HCT116 (cell line): ENCODE measurements around the gene TMEM132C. TPM values are rescaled to one million over a fixed set of nuclear protein-coding genes. Genes with fewer than 3 reads are reported as not detected.

Source experiments
- ATAC-seq: fragments of 200-7000 bp; cut with Tn5 transposase; 2 replicates; pipeline ENCODE4 v1.9.1; 2020; ENCODE audit warnings: mild to moderate bottlenecking, moderate library complexity
- BruUV-seq: library from RNA; stranded (reverse); fragments of 400-500 nt; replicated peaks from 2 replicates; lab custom pipeline; 2021; lab: Mats Ljungman, UMichigan
- CTCF ChIA-PET: fragments of 300-600 bp; sonication (Branson Sonifier 250); formaldehyde crosslinking; loops from one replicate; lab custom pipeline; 2021; ENCODE audit warnings: antibody characterized with exemption; lab: Charles Lee
- POLR2A ChIA-PET: fragments of 300-600, 350-600 bp; sonication (Branson Sonifier 250); formaldehyde crosslinking; loops from one replicate; lab custom pipeline; 2021; ENCODE audit warnings: antibody characterized with exemption; lab: Charles Lee
- RAD21 ChIA-PET, 2 experiments: fragments of 300-600 bp; sonication (Branson Sonifier 250); formaldehyde crosslinking; loops; one replicate each; lab custom pipeline; 2023; ENCODE audit warnings: low total read pairs in 2 of 2; ENCODE audit not compliant: uncharacterized antibody in 2 of 2, unreplicated experiment in 2 of 2, low non-redundant PET in 1 of 2; lab: Charles Lee
- DNase-seq: peaks from one replicate; pipeline ENCODE4 v3.0.0-alpha.2; 2010; ENCODE audit warnings: low read depth, low spot score
- H2AFZ ChIP-seq: fragments of 200-600 bp; shearing (Covaris generic), sonication (generic); 2 replicates; pipeline ENCODE4 v1.6.1; 2017; ENCODE audit warnings: low read depth, mixed run types, mixed read lengths, antibody characterized with exemption, low read length; ENCODE audit not compliant: poor library complexity, severe bottlenecking
- H3K27ac ChIP-seq: 2 replicates; pipeline ENCODE4 v1.5.1; 2012; ENCODE audit warnings: low read depth, low read length
- H3K27me3 ChIP-seq: fragments of 200-600 bp; sonication (generic); 2 replicates; pipeline ENCODE4 v1.6.1; 2016; ENCODE audit warnings: mixed run types, low read length, mixed read lengths; ENCODE audit not compliant: insufficient read depth
- H3K36me3 ChIP-seq, 2 experiments: fragments of 200-500 bp in 1 of 2; fragments of 200-600 bp in 1 of 2; sonication (Bioruptor generic) in 1 of 2; sonication (generic) in 1 of 2; 2 replicates each; pipeline versions ENCODE4 v1.5.1 to v1.6.1; 2014 to 2016; ENCODE audit warnings: low read length in 2 of 2, inconsistent platforms in 1 of 2, mixed read lengths in 1 of 2, mixed run types in 1 of 2; ENCODE audit not compliant: insufficient read depth in 2 of 2, control insufficient read depth in 1 of 2
- H3K4me1 ChIP-seq, 2 experiments: fragments of 200-600 bp in 1 of 2; sonication (generic) in 1 of 2; 2 replicates each; pipeline versions ENCODE4 v1.5.1 to v1.6.1; 2012 to 2017; ENCODE audit warnings: low read length in 2 of 2, inconsistent platforms in 1 of 2, mild to moderate bottlenecking in 1 of 2, mixed read lengths in 1 of 2, mixed run types in 1 of 2, moderate library complexity in 1 of 2; ENCODE audit not compliant: insufficient read depth in 2 of 2, control insufficient read depth in 1 of 2
- H3K4me2 ChIP-seq: fragments of 200-600 bp; sonication (generic); 2 replicates; pipeline ENCODE4 v1.6.1; 2017; ENCODE audit warnings: mixed run types, low read length, mixed read lengths
- H3K4me3 ChIP-seq, 2 experiments: fragments of 200-600 bp in 1 of 2; sonication (generic) in 1 of 2; replicated peaks in 1 of 2; 2 replicates each; pipeline ENCODE4 v1.5.1; 2011 to 2016; ENCODE audit warnings: low read length in 2 of 2, control low read depth in 1 of 2, low read depth in 1 of 2, mild to moderate bottlenecking in 1 of 2, mixed read lengths in 1 of 2, mixed run types in 1 of 2
- H3K79me2 ChIP-seq: fragments of 200-600 bp; sonication (generic); 2 replicates; pipeline ENCODE4 v1.6.1; 2017; ENCODE audit warnings: mild to moderate bottlenecking, mixed run types, low read length, moderate library complexity, mixed read lengths; ENCODE audit not compliant: insufficient read depth
- H3K9ac ChIP-seq: fragments of 200-600 bp; sonication (generic); 2 replicates; pipeline ENCODE4 v1.6.1; 2016; ENCODE audit warnings: low read length, mixed read lengths
- H3K9me2 ChIP-seq: fragments of 200-600 bp; sonication (generic), shearing (Covaris generic); 2 replicates; pipeline ENCODE4 v1.6.1; 2017; ENCODE audit warnings: mixed run types, mild to moderate bottlenecking, moderate library complexity; ENCODE audit not compliant: insufficient read depth
- H3K9me3 ChIP-seq, 2 experiments: fragments of 200-500 bp in 1 of 2; fragments of 200-600 bp in 1 of 2; sonication (Bioruptor generic) in 1 of 2; sonication (generic) in 1 of 2; 2 replicates each; pipeline ENCODE4 v1.6.1; 2014 to 2017; ENCODE audit warnings: low read length in 2 of 2, mixed read lengths in 2 of 2, inconsistent platforms in 1 of 2, low read depth in 1 of 2, mild to moderate bottlenecking in 1 of 2, mixed run types in 1 of 2, moderate library complexity in 1 of 2; ENCODE audit not compliant: control insufficient read depth in 1 of 2, insufficient read depth in 1 of 2
- H4K20me1 ChIP-seq: fragments of 200-600 bp; sonication (generic), shearing (Covaris generic); 2 replicates; pipeline ENCODE4 v1.6.1; 2017; ENCODE audit warnings: mixed run types, mild to moderate bottlenecking, moderate library complexity; ENCODE audit not compliant: insufficient read depth
- CEBPB ChIP-seq: IDR thresholded peaks from 2 replicates; pipeline ENCODE4 v1.6.1; 2012; ENCODE audit warnings: low read depth
- CTCF ChIP-seq, 3 experiments: fragments of 200-600 bp in 1 of 3; sonication (generic) in 1 of 3; IDR thresholded peaks in 2 of 3; conservative IDR thresholded peaks in 1 of 3; 2 replicates each; pipeline ENCODE4 v1.5.1; 2012 to 2017; ENCODE audit warnings: low read depth in 2 of 3, low read length in 2 of 3, antibody characterized with exemption in 1 of 3, borderline replicate concordance in 1 of 3, control low read depth in 1 of 3, mild to moderate bottlenecking in 1 of 3, mixed read lengths in 1 of 3, mixed run types in 1 of 3, moderate library complexity in 1 of 3; ENCODE audit not compliant: insufficient read depth in 1 of 3
- EGR1 ChIP-seq: IDR thresholded peaks from 2 replicates; pipeline ENCODE4 v1.6.1; 2012; ENCODE audit warnings: low read depth
- ELF1 ChIP-seq: IDR thresholded peaks from 2 replicates; pipeline ENCODE4 v1.6.1; 2012; ENCODE audit warnings: low read depth, borderline replicate concordance
- EZH2phosphoT487 ChIP-seq: fragments of 200-600 bp; IDR thresholded peaks from 2 replicates; pipeline ENCODE4 v1.6.1; 2018; ENCODE audit warnings: antibody characterized with exemption, borderline replicate concordance
- FOSL1 ChIP-seq: IDR thresholded peaks from 2 replicates; pipeline ENCODE4 v1.6.1; 2012; ENCODE audit warnings: low read depth
- JUND ChIP-seq: IDR thresholded peaks from 2 replicates; pipeline ENCODE4 v1.6.1; 2012
- POLR2A ChIP-seq: IDR thresholded peaks from 2 replicates; pipeline ENCODE4 v1.7.0; 2011; ENCODE audit warnings: borderline replicate concordance; ENCODE audit not compliant: insufficient read depth, insufficient read length; ENCODE audit errors: extremely low read depth
- SRF ChIP-seq: IDR thresholded peaks from 2 replicates; pipeline ENCODE4 v1.6.1; 2012; ENCODE audit warnings: low read depth
- ZBTB33 ChIP-seq: IDR thresholded peaks from 2 replicates; pipeline ENCODE4 v1.6.1; 2011; ENCODE audit warnings: mild to moderate bottlenecking, low read length, moderate library complexity; ENCODE audit not compliant: insufficient replicate concordance; ENCODE audit errors: extremely low read depth
- ZFX ChIP-seq: fragments of 450-650 bp; IDR thresholded peaks from 2 replicates; pipeline ENCODE4 v1.6.1; 2017
- intact Hi-C: fragments of 100-400 bp; cut with micrococcal nuclease; formaldehyde crosslinking; loops from 2 replicates; pipeline ENCODE4 v1.10.0; 2022
- total RNA-seq: library from RNA; stranded (reverse); gene quantifications from one replicate; pipeline ENCODE4 v1.2.1, GENCODE V29; 2021; ENCODE audit not compliant: unreplicated experiment

The TMEM132C gene
- total RNA-seq, 1 experiment from 2014 or later: not detected

GRCh38 chr12:128261757-128262156 lies 5.2 kb upstream of the TMEM132C start:
- H3K9me2 ChIP-seq: no peaks in the 10 kb centered on the region
- H3K4me2 ChIP-seq: no peak overlapping the region
- H3K27me3 ChIP-seq: no peaks in the 10 kb centered on the region
- RAD21 ChIA-PET: no interaction called here
- no peaks in the 10 kb centered on the region for H3K4me1 ChIP-seq
- intact Hi-C loops: no loop called here
- H3K9me3 ChIP-seq: peaks cover 13 to 40% of the 10 kb centered on the region in 2 experiments; a peak in 2 of 4 replicates
- no peak overlapping the region for H3K9ac ChIP-seq
- no peak overlapping the region for H3K27ac ChIP-seq
- no peak overlapping the region for H3K4me3 ChIP-seq
- TF ChIP-seq CEBPB (no peak), JUND (no peak), EZH2phosphoT487 (no peak), POLR2A (no peak), SRF (no peak), ELF1 (no peak), ZFX (no peak), CTCF (IDR thresholded peaks at IDR 0.05 in 2 of 3, conservative IDR thresholded peaks at IDR 0.05 in 1 of 3; ENCODE audit: borderline replicate concordance in 1 of 3, insufficient read depth in 1 of 3, low read depth in 2 of 3, low read length in 2 of 3) (no peak), FOSL1 (no peak), ZBTB33 (no peak), EGR1 (no peak)
- DNase-seq (no peak), ATAC-seq (no peak)
- H2AFZ ChIP-seq: no peak overlapping the region
- H3K36me3 ChIP-seq: no peaks in the 10 kb centered on the region
- POLR2A ChIA-PET: no interaction called here
- BruUV-seq: no TSS peak
- no peaks in the 10 kb centered on the region for H3K79me2 ChIP-seq
- CTCF ChIA-PET: no interaction called here
- no peaks in the 10 kb centered on the region for H4K20me1 ChIP-seq
